ES-I3 (cell line): Measurements from ENCODE around the gene TRPC5OS.

Experiments used
- H3K36me3 ChIP-seq: 2 replicates; pipeline ENCODE4 v1.6.1; 2013; ENCODE audit warnings: mild to moderate bottlenecking, low read length, control low read depth, moderate library complexity; ENCODE audit not compliant: insufficient read depth
- H3K4me1 ChIP-seq: 2 replicates; pipeline ENCODE4 v1.6.1; 2013; ENCODE audit warnings: mild to moderate bottlenecking, control low read depth, low read length; ENCODE audit not compliant: insufficient read depth
- H3K9ac ChIP-seq: 2 replicates; pipeline ENCODE4 v1.6.1; 2013; ENCODE audit warnings: low read depth, mild to moderate bottlenecking, low read length, moderate library complexity
- H3K9me3 ChIP-seq: 2 replicates; pipeline ENCODE4 v1.6.1; 2013; ENCODE audit warnings: mild to moderate bottlenecking, low read length, moderate library complexity; ENCODE audit not compliant: control insufficient read depth, insufficient read depth

The TRPC5OS gene

DNA sequence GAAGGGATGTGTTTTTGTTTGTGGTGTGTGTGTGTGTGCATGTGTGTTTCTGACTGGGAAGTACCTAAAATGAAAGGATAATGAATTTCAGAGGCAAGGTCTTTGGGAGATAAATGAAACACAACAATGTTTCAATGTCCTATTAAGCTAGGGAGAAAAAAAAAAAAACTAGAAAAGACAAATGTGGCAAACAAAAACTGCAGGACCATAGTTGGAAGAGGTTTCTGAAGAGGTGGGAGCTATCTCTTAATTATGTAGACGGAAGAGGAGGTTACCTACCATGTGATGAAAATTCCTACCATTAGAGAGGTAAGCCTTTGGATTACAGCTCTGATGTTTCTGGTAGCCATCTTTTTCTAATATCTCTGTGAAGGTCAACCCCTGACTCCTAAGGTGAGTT, at the start of gene TRPC5OS:
Gene TRPC5OS (plus strand): TSS at position 301 of the 400 bp plus-strand sequence. CDS start 25,669 bp downstream, outside the sequence.
- Histone ChIP-seq H3K4me1 (no peaks in the 10 kb centered on the region), H3K36me3 (no peaks in the 10 kb centered on the region)

GRCh38 chrX:111829345-111829744, 46.6 kb upstream of the TRPC5OS start:
- no peaks in the 10 kb centered on the region for H3K36me3 ChIP-seq
- H3K4me1 ChIP-seq = no peaks in the 10 kb centered on the region
- peaks cover 4% of the 10 kb centered on the region; the same call in 1 of the 2 replicates for H3K9me3 ChIP-seq
- H3K9ac ChIP-seq = no peak overlapping the region

More for the DNA sequence above, at the start of gene TRPC5OS:
- H3K9ac ChIP-seq = no peak within 1 kb of the TSS
- no peaks in the 10 kb centered on the region for H3K9me3 ChIP-seq

DNA sequence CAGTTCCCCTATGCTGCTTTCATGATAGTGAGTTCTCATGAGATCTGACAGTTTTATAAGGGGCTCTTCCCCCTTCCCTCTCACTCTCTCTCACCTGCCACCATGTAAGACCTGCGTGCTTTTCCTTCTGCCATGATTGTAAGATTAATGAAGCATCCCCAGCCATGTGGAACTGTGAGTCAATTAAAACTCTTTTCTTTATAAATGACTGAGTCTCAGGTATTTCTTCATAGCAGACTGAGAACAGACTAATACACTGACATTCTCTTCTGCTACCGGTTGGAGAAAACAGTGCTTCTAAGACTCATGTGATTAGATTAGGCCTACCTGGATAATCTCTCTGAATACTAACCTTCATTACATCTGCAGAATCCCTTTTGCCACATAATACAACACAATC, 45.4 kb upstream of the TRPC5OS start:
- Histone ChIP-seq H3K4me1 (no peaks in the 10 kb centered on the region), H3K9ac (no peak overlapping the region), H3K9me3 (peaks cover 4% of the 10 kb centered on the region; the same call in 1 of the 2 replicates), H3K36me3 (no peaks in the 10 kb centered on the region)

DNA sequence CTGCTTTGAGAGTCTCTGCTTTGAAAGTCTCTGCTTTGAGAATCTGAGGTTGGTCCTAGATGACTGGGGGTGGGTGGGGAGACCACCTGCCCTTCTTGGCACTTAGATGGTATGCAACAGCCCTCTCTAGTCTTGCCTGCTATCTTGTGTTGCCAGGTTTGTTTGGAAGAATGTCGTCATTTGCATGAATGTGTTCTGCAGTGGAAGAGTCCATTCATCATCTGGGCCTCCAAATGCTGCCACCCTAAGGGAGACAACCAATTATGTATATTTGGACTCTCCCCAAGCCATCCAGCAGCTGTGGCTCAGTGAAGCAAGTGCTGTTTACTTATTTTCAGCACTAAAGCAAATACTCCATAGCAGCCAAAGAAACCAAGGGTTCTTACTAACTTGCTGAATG, 44.6 kb upstream of the TRPC5OS start:
- Histone ChIP-seq H3K9me3 (peaks cover 4% of the 10 kb centered on the region; the same call in 1 of the 2 replicates), H3K9ac (no peak overlapping the region), H3K4me1 (no peaks in the 10 kb centered on the region), H3K36me3 (no peaks in the 10 kb centered on the region)

DNA sequence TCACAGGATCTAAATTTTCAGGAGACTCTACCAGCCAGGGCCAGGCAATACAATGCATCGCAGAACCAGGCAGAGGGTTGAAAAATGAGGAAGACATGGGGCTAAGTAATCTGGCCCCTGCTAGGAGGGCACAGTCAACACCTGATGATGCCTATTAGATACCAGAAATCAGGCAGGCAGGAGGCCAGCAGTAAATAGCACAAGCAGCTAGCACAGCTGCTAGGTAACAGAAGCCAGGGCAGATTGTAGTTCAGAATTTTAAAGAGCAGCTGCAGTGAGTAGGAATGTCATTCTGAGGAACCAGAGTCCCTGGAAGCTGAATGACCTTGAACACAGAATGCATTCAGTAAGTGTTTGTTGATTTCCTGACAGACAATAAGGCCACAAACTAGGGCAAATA, 38.8 kb upstream of the TRPC5OS start:
- no peaks in the 10 kb centered on the region; the same call in 1 of the 2 replicates for H3K36me3 ChIP-seq
- H3K9me3 ChIP-seq = no peaks in the 10 kb centered on the region
- H3K9ac ChIP-seq = no peak overlapping the region
- H3K4me1 ChIP-seq = no peaks in the 10 kb centered on the region

DNA sequence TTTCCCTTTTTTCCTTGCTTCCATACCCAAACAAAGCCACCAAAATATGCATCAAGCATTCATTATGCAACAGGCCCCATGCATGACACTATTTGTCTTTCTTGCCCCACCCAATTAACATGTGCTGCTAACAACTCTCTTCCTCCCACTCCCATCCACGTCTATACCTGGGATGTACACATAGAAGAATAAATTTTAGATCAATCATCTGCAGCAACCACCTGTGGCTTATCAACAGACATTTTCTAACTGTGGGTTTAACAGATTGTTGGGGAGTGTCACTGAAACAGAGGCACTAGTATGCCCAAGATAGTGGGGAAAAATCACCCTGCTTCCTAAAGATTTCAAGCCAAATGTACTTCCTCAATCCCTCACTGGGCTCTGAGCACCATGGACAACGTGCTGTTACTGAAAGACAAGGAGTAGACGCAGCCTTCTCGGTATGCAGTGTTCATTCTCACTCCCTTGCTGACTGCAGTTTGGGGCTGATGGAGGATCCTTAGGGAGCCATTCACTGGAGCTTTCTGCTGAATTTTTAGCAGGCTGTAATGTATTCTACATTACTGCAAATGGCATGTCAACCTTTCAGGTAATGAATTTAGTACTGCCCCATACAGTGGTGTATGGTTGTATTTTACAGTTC, 28.4 kb upstream of the TRPC5OS start:
- no peaks in the 10 kb centered on the region for H3K9me3 ChIP-seq
- H3K4me1 ChIP-seq = no peaks in the 10 kb centered on the region
- no peak overlapping the region for H3K9ac ChIP-seq
- no peaks in the 10 kb centered on the region for H3K36me3 ChIP-seq

DNA sequence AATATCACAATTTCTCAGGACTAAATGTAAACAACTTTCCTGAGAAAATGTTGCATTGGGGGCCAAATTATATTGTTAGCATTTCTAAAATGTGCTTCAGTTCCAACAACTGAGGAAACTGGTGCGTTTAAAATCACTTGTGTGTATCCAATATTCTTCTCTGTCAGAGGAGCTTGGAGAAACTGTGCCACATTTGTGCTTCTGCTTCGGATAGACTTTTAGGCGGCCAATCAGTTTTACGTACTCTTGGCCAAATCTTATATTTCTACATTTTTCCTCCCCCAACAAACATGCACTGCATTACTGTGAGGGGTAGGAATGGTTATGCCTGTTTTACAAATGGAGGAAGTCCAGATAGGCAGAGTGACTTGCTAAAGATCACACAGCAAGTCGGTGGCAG, 27.4 kb upstream of the TRPC5OS start:
- Histone ChIP-seq H3K9me3 (no peaks in the 10 kb centered on the region), H3K36me3 (no peaks in the 10 kb centered on the region), H3K4me1 (no peaks in the 10 kb centered on the region), H3K9ac (no peak overlapping the region)

GRCh38 chrX:111850975-111851374, 25.0 kb upstream of the TRPC5OS start:
- Histone ChIP-seq H3K9ac (no peak overlapping the region), H3K4me1 (no peaks in the 10 kb centered on the region), H3K9me3 (no peaks in the 10 kb centered on the region), H3K36me3 (no peaks in the 10 kb centered on the region)

- Histone ChIP-seq H3K9me3 (no peaks in the 10 kb centered on the region), H3K4me1 (no peaks in the 10 kb centered on the region), H3K9ac (no peak overlapping the region), H3K36me3 (no peaks in the 10 kb centered on the region)
Observed at GRCh38 chrX:111854556-111855490, 21.2 kb upstream of the TRPC5OS start.

DNA sequence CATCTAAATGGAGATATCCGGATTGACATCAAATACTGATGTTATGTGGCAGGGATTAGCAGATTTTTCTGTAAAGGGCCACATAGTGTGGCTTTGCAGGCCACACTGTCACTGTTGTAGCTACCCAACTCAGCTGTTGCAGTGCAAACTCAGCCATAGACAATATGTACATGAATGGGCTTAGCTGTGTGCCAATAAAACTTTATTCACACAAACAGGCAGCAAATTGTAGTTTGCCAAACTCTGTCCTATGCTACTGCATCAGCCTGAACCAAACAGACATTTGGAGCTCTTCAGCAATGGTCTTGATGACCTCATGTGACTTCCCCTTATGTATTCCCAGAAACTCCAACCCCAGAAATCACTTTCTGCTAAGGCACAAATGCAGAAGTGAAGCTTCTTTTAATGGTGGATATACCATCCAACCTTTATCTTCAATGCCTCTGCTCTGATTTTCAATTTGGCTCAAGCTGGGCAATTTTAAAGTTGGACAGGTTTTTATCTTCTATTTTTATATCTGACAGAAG, 18.4 kb upstream of the TRPC5OS start:
- Histone ChIP-seq H3K4me1 (no peaks in the 10 kb centered on the region), H3K9me3 (no peaks in the 10 kb centered on the region), H3K36me3 (no peaks in the 10 kb centered on the region), H3K9ac (no peak overlapping the region)

DNA sequence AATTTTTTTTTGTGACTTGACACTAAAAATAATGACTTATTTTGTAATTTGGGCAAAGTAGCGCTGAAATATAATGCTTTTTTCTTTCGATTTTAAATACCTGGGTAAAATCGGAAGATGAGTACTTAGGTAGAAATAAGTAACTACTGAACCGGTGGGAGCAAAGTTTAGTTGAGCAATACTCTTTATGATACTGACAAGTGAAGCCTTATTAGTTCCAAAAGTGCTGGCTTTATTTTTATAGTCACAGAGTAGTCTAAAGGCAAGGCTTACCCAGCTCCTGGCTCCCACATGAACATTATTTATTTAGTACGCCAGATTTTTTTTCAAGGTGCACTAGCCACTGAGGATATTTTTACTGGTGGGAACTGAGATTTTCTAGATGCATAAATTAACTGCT, 14.4 kb upstream of the TRPC5OS start:
- no peaks in the 10 kb centered on the region for H3K36me3 ChIP-seq
- H3K9ac ChIP-seq = no peak overlapping the region
- no peaks in the 10 kb centered on the region for H3K4me1 ChIP-seq
- H3K9me3 ChIP-seq = no peaks in the 10 kb centered on the region

- H3K9ac ChIP-seq = no peak overlapping the region
- no peaks in the 10 kb centered on the region for H3K36me3 ChIP-seq
- no peaks in the 10 kb centered on the region for H3K9me3 ChIP-seq
- peaks cover 17% of the 10 kb centered on the region for H3K4me1 ChIP-seq
Observed at GRCh38 chrX:111867236-111867635, 8.7 kb upstream of the TRPC5OS start.

DNA sequence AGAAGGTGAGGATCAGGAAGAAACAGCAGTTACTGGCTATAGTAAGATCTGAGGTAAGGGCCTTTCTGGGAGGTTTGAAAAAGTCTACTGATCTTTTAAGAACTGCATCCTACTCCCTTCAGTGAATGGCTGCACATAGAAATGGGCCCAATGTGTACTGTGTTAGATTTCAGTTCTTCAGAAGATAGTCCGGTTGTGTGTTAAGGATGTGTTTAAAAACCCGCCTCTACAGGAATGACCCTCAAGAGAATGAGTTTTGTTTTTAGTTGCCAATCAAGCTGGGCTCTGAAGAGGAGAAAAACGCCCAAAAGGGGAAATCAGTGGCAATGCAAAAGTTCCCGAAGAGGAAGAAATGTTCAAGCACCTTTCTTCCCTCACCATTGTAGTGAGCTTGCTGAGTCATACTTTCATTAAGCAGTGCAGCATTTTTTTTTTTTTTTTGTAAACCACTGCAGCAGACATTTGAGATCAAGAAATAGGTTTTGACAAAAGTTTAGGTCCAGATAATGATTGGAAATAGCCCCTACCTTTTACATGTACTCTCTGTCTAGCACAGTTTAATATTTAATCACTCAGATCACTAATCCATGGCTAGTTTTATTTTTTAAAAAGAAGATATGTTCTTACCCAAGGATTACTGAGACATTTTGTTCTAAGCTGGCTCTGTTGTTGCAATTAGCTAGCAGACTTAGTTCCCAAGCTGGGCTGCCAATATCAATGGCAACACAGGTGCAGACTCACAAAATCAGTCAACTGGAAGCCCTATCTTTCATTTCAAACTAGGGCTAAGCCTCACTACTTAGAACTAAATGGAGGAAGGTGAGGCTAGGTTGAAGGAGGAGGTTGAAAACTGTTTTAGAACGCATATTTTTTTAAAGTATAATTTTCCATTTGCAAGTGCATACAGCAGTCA, 7.0 kb upstream of the TRPC5OS start:
- H3K4me1 ChIP-seq = peaks cover 17% of the 10 kb centered on the region
- H3K9me3 ChIP-seq = no peaks in the 10 kb centered on the region
- H3K9ac ChIP-seq = peak overlapping the region; percentile 11; the same call in 1 of the 2 replicates
- H3K36me3 ChIP-seq = no peaks in the 10 kb centered on the region

GRCh38 chrX:111869639-111870034, 6.3 kb upstream of the TRPC5OS start:
- Histone ChIP-seq H3K36me3 (no peaks in the 10 kb centered on the region), H3K9me3 (no peaks in the 10 kb centered on the region), H3K9ac (no peak overlapping the region), H3K4me1 (peaks cover 17% of the 10 kb centered on the region)
